GM23338 (cell line): Measurements from ENCODE around the gene KIAA1549. TPM values are rescaled to one million over a fixed set of nuclear protein-coding genes. Genes with fewer than 3 reads are reported as not detected.

Experiments
- ATAC-seq: fragments of 200-7000 bp; cut with Tn5 transposase; 3 replicates; pipeline ENCODE4 v1.9.1; 2020
- DNase-seq: peaks from one replicate; pipeline ENCODE4 v3.0.0-alpha.2; 2015; ENCODE audit warnings: low spot score
- H2AFZ ChIP-seq: fragments of 200-600 bp; sonication (generic); 2 replicates; pipeline ENCODE4 v1.8.0; 2016; ENCODE audit warnings: antibody characterized with exemption, mild to moderate bottlenecking, moderate library complexity
- H3F3A ChIP-seq: fragments of 200-600 bp; sonication (generic); replicated peaks from 2 replicates; pipeline ENCODE4 v1.8.0; 2017; ENCODE audit warnings: antibody characterized with exemption, mixed run types, low read depth
- H3K27ac ChIP-seq: fragments of 200-600 bp; sonication (generic); 2 replicates; pipeline ENCODE4 v1.6.1; 2016; ENCODE audit warnings: low read depth
- H3K27me3 ChIP-seq: fragments of 200-600 bp; sonication (generic); 2 replicates; pipeline ENCODE4 v1.8.0; 2016; ENCODE audit warnings: mild to moderate bottlenecking, mixed run types, moderate library complexity; ENCODE audit not compliant: insufficient read depth
- H3K36me3 ChIP-seq: fragments of 200-600 bp; sonication (generic); 2 replicates; pipeline ENCODE4 v1.8.0; 2016; ENCODE audit warnings: mild to moderate bottlenecking; ENCODE audit not compliant: insufficient read depth
- H3K4me1 ChIP-seq: fragments of 200-600 bp; sonication (generic); 2 replicates; pipeline ENCODE4 v1.8.0; 2016; ENCODE audit warnings: mild to moderate bottlenecking, moderate library complexity; ENCODE audit not compliant: insufficient read depth
- H3K4me2 ChIP-seq: fragments of 200-600 bp; sonication (generic); 2 replicates; pipeline ENCODE4 v1.7.1; 2017; ENCODE audit warnings: mixed run types
- H3K4me3 ChIP-seq: fragments of 200-600 bp; sonication (generic); 2 replicates; pipeline ENCODE4 v1.6.1; 2016; ENCODE audit warnings: mixed run types
- H3K79me2 ChIP-seq: fragments of 200-600 bp; sonication (generic); replicated peaks from 2 replicates; pipeline ENCODE4 v1.8.0; 2017; ENCODE audit warnings: mild to moderate bottlenecking; ENCODE audit not compliant: insufficient read depth
- H3K9me2 ChIP-seq: fragments of 200-600 bp; sonication (generic); 2 replicates; pipeline ENCODE4 v1.8.0; 2017; ENCODE audit not compliant: insufficient read depth
- H4K20me1 ChIP-seq: fragments of 200-600 bp; sonication (generic); replicated peaks from 2 replicates; pipeline ENCODE4 v1.8.0; 2017; ENCODE audit warnings: mild to moderate bottlenecking; ENCODE audit not compliant: insufficient read depth
- H3K27ac Mint-ChIP-seq: 2 replicates; pipeline ENCODE4 v1.8.0; 2020; ENCODE audit warnings: inconsistent platforms, mild to moderate bottlenecking, moderate library complexity, mixed read lengths
- H3K27me3 Mint-ChIP-seq: 3 replicates; pipeline ENCODE4 v1.8.0; 2022; ENCODE audit warnings: low read depth, mild to moderate bottlenecking, moderate library complexity, mixed read lengths, inconsistent platforms; ENCODE audit not compliant: insufficient read depth, poor library complexity
- H3K36me3 Mint-ChIP-seq: 3 replicates; pipeline ENCODE4 v1.8.0; 2021; ENCODE audit warnings: low read depth, mild to moderate bottlenecking, inconsistent platforms, moderate library complexity, mixed read lengths
- H3K4me1 Mint-ChIP-seq: 3 replicates; pipeline ENCODE4 v1.8.0; 2020; ENCODE audit warnings: mild to moderate bottlenecking, inconsistent platforms, mixed read lengths
- H3K4me3 Mint-ChIP-seq: 3 replicates; pipeline ENCODE4 v1.8.0; 2021; ENCODE audit warnings: moderate library complexity, mild to moderate bottlenecking, inconsistent platforms, mixed read lengths
- H3K9me3 Mint-ChIP-seq: 3 replicates; pipeline ENCODE4 v1.8.0; 2020; ENCODE audit warnings: moderate library complexity, mild to moderate bottlenecking, inconsistent platforms, mixed read lengths
- CREB1 ChIP-seq: fragments of 250-450 bp; sonication (Bioruptor Pico); IDR thresholded peaks from 2 replicates; pipeline ENCODE4 v1.5.0; 2020; ENCODE audit warnings: low read depth, mild to moderate bottlenecking, moderate library complexity
- CTCF ChIP-seq, 2 experiments: fragments of 200-600 bp in 1 of 2; sonication (generic) in 1 of 2; conservative IDR thresholded peaks; 2 replicates each; pipeline versions ENCODE4 v1.5.1 to v1.6.1; 2016 to 2017; ENCODE audit warnings: antibody characterized with exemption in 2 of 2, low read depth in 2 of 2, mild to moderate bottlenecking in 2 of 2, moderate library complexity in 1 of 2
- ETS1 ChIP-seq: IDR thresholded peaks from 2 replicates; pipeline ENCODE4 v1.6.1; 2016; ENCODE audit warnings: antibody characterized with exemption
- EZH2 ChIP-seq: fragments of 200-600 bp; sonication (generic); IDR thresholded peaks from one replicate; pipeline ENCODE4 v1.8.0; 2017; ENCODE audit warnings: antibody characterized with exemption, mild to moderate bottlenecking, low read depth; ENCODE audit not compliant: unreplicated experiment
- EZH2phosphoT487 ChIP-seq: fragments of 200-600 bp; sonication (generic); IDR thresholded peaks from one replicate; pipeline ENCODE4 v1.8.1; 2018; ENCODE audit warnings: antibody characterized with exemption; ENCODE audit not compliant: unreplicated experiment
- JUNB ChIP-seq: IDR thresholded peaks from one replicate; pipeline ENCODE4 v1.6.1; 2016; ENCODE audit warnings: antibody characterized with exemption; ENCODE audit not compliant: unreplicated experiment
- NANOG ChIP-seq: IDR thresholded peaks from 2 replicates; pipeline ENCODE4 v1.6.1; 2016; ENCODE audit warnings: antibody characterized with exemption, borderline replicate concordance
- POLR2AphosphoS5 ChIP-seq: IDR thresholded peaks from 2 replicates; pipeline ENCODE4 v1.6.1; 2016; ENCODE audit warnings: antibody characterized with exemption, low read depth
- REST ChIP-seq: IDR thresholded peaks from one replicate; pipeline ENCODE4 v1.6.1; 2018; ENCODE audit warnings: antibody characterized with exemption; ENCODE audit not compliant: unreplicated experiment
- STAT1 ChIP-seq: IDR thresholded peaks from one replicate; pipeline ENCODE4 v1.6.1; 2016; ENCODE audit warnings: antibody characterized with exemption; ENCODE audit not compliant: unreplicated experiment
- ZNF114 ChIP-seq: fragments of 250-450 bp; sonication (Bioruptor Pico); IDR thresholded peaks from 2 replicates; pipeline ENCODE4 v1.5.0; 2020; ENCODE audit warnings: mild to moderate bottlenecking, moderate library complexity
- ZNF331 ChIP-seq: fragments of 250-450 bp; sonication (Bioruptor Pico); IDR thresholded peaks from 2 replicates; pipeline ENCODE4 v1.5.0; 2020; ENCODE audit warnings: low read depth, mild to moderate bottlenecking, moderate library complexity
- ZNF462 ChIP-seq: fragments of 250-450 bp; sonication (Bioruptor Pico); IDR thresholded peaks from 2 replicates; pipeline ENCODE4 v1.5.0; 2020; ENCODE audit warnings: mild to moderate bottlenecking, moderate library complexity
- polyA plus RNA-seq: library from polyadenylated mRNA; unstranded; fragments of >200 nt; fragmentation: Nextera tagmentation; extraction: Ambion mirVana; gene quantifications from 2 replicates; pipeline ENCODE4 v1.2.1, GENCODE V29; 2016
- total RNA-seq: library from RNA; depleted of rRNA; stranded (reverse); fragments of >200 nt; shearing (Covaris generic); gene quantifications from 2 replicates; pipeline ENCODE4 v1.2.3, GENCODE V29; 2014

The KIAA1549 gene
- total and polyA plus RNA-seq, 2 experiments from 2014 or later, result 3.6 to 13.5 TPM

GRCh38 chr7:138784692-138785091 lies 196.5 kb downstream of the KIAA1549 start:
- ATAC-seq, result no peak

More at GRCh38 chr7:138784692-138785091, 196.5 kb downstream of the KIAA1549 start:
- Histone ChIP-seq H2AFZ (no peak overlapping the region), H3K4me2 (no peak overlapping the region), H3K27me3 (no peaks in the 10 kb centered on the region), H3K79me2 (no peaks in the 10 kb centered on the region), H3K36me3 (no peaks in the 10 kb centered on the region), H3K4me1 (no peaks in the 10 kb centered on the region), H4K20me1 (no peaks in the 10 kb centered on the region), H3K27ac (no peak overlapping the region), H3K4me3 (no peak overlapping the region), H3K9me2 (no peaks in the 10 kb centered on the region), H3F3A (no peaks in the 10 kb centered on the region)
- H3K4me1 Mint-ChIP-seq, result peaks cover 4% of the 10 kb centered on the region; the same call in 2 of the 3 replicates
- peaks cover 3% of the 10 kb centered on the region for H3K9me3 Mint-ChIP-seq
- H3K27me3 Mint-ChIP-seq, result peaks cover 2% of the 10 kb centered on the region
- no peak for TF ChIP-seq EZH2phosphoT487
- TF ChIP-seq STAT1, result no peak
- TF ChIP-seq CREB1, result no peak
- no peak for TF ChIP-seq NANOG
- TF ChIP-seq EZH2, result no peak
- no peak for TF ChIP-seq REST
- no peak for TF ChIP-seq ZNF114 (CRISPR knock-in tag)
- TF ChIP-seq ZNF331 (CRISPR knock-in tag), result no peak
- no peak for TF ChIP-seq ETS1
- TF ChIP-seq ZNF462 (CRISPR knock-in tag), result no peak
- no peak for TF ChIP-seq CTCF (conservative IDR thresholded peaks at IDR 0.05; ENCODE audit: low read depth in 2 of 2)
- TF ChIP-seq POLR2AphosphoS5, result no peak
- no peak for TF ChIP-seq JUNB
- no peak overlapping the region for H3K27ac Mint-ChIP-seq
- H3K4me3 Mint-ChIP-seq, result no peak overlapping the region
- H3K36me3 Mint-ChIP-seq, result no peaks in the 10 kb centered on the region; the same call in 2 of the 3 replicates
- DNase-seq, result no peak
